SK-N-SH treated with all-trans-retinoic acid at 6 μM for 48 hours (cell line): ENCODE data around the gene ROBO2.

ENCODE experiments used
- CSDC2 ChIP-seq: fragments of 250-450 bp; sonication (Bioruptor Pico); IDR thresholded peaks from 2 replicates; pipeline ENCODE4 v1.5.0; 2020; ENCODE audit warnings: mild to moderate bottlenecking, moderate library complexity
- ESRRG ChIP-seq: fragments of 250-450 bp; sonication (Bioruptor Pico); IDR thresholded peaks from 2 replicates; pipeline ENCODE4 v1.6.1; 2021; ENCODE audit warnings: mild to moderate bottlenecking

GRCh38 chr3:77026904-77027634, 12.8 kb upstream of the ROBO2 start:
- no peak for TF ChIP-seq CSDC2 (CRISPR knock-in tag)
- no peak for TF ChIP-seq ESRRG (CRISPR knock-in tag)
